Activated naive CD8-positive, alpha-beta T cell treated with anti-CD3 and anti-CD28 coated beads, Interleukin-2, amount 10 ng/mL, durations not matched to agents 7 days and 5 days (primary cell): ENCODE results near the gene U2AF2. TPM values are rescaled to one million over a fixed set of nuclear protein-coding genes. Genes with fewer than 3 reads are reported as not detected.
"Not testable (repeated sequence)": the region's sequence is repeated elsewhere in the genome, so short reads cannot be mapped to it uniquely, and the experiment has no call there.

Experiments used
- ATAC-seq: fragments of 150-1000 bp; cut with Tn5 transposase; one replicate; pipeline ENCODE4 v1.10.0; 2021; ENCODE audit warnings: low read depth, moderate library complexity
- POLR2A ChIA-PET: fragments of 350-600 bp; sonication (Branson Sonifier 250); formaldehyde crosslinking; loops from one replicate; lab custom pipeline; 2021; ENCODE audit warnings: antibody characterized with exemption; lab: Charles Lee
- DNase-seq: peaks from one replicate; pipeline ENCODE4 v3.0.0; 2021
- H3K27ac Mint-ChIP-seq: one replicate; pipeline ENCODE4 v1.8.0; 2022; ENCODE audit warnings: mild to moderate bottlenecking, mixed read lengths
- H3K27me3 Mint-ChIP-seq: one replicate; pipeline ENCODE4 v1.8.0; 2022; ENCODE audit warnings: mild to moderate bottlenecking, moderate library complexity, mixed read lengths
- H3K36me3 Mint-ChIP-seq: one replicate; pipeline ENCODE4 v1.8.0; 2021; ENCODE audit warnings: mild to moderate bottlenecking, mixed read lengths
- H3K4me1 Mint-ChIP-seq: one replicate; pipeline ENCODE4 v1.8.0; 2021; ENCODE audit warnings: mixed read lengths
- H3K4me3 Mint-ChIP-seq: one replicate; pipeline ENCODE4 v1.8.0; 2022; ENCODE audit warnings: mild to moderate bottlenecking, moderate library complexity, mixed read lengths
- H3K9me3 Mint-ChIP-seq: one replicate; pipeline ENCODE4 v1.8.0; 2021; ENCODE audit warnings: mixed read lengths
- total RNA-seq, 2 experiments: library from RNA; stranded (reverse); gene quantifications; one replicate each; pipeline ENCODE4 v1.2.3, GENCODE V29; 2021

The U2AF2 gene
- total RNA-seq, 2 experiments from 2014 or later = 257 to 267 TPM

DNA sequence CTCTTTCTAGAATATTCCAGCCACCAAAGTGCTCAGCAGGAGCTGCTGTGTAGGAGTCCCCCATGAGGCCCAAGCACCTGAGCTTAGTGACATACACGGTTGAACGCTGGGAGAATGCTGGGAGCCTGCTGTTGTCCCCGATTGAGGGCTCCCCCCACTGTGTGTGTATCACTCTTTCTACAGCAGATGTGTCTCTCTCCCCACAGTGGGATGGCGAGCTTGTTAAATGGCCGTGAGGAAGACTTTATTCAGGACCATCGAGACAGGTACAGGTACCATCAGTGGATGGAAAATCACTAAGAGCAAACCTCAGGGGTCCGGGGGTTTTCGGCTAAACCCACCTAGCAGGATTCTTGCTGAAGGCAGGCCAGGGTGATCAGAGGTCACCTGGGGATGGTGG, 42.9 kb downstream of the U2AF2 start:
- DNase-seq = peak; percentile 11
- Mint-ChIP-seq H3K36me3 (peaks cover 4% of the 10 kb centered on the region), H3K27me3 (no peaks in the 10 kb centered on the region), H3K4me3 (no peak overlapping the region), H3K9me3 (no peaks in the 10 kb centered on the region), H3K27ac (no peak overlapping the region), H3K4me1 (no peaks in the 10 kb centered on the region)
- POLR2A ChIA-PET = no interaction called here
- ATAC-seq = no peak

DNA sequence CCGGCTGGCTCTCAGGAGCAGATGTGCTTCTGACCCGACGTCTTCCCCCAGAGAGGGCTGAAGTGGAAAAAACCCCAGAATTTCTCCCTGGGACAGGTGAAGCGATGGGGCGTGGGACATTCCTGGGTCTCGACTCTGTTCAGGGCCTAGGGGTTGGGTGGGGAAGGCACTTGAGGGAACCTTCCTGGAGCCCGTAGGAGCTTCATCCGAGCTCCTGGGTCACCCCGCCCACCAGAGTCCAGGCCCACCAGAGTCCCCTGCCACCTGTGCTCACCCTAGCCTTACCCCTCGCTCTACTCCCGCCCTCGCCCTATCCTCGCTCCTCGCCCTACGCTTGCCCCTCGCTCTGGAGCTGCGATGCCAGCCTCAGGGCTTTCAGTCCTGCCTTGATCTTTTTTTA, 43.4 kb downstream of the U2AF2 start:
- ATAC-seq (no peak), DNase-seq (peak; percentile 25)
- H3K4me3 Mint-ChIP-seq = no peak overlapping the region
- H3K9me3 Mint-ChIP-seq = no peaks in the 10 kb centered on the region
- no peaks in the 10 kb centered on the region for H3K4me1 Mint-ChIP-seq
- H3K27ac Mint-ChIP-seq = no peak overlapping the region
- H3K36me3 Mint-ChIP-seq = peaks cover 4% of the 10 kb centered on the region
- POLR2A ChIA-PET = no interaction called here
- H3K27me3 Mint-ChIP-seq = no peaks in the 10 kb centered on the region

DNA sequence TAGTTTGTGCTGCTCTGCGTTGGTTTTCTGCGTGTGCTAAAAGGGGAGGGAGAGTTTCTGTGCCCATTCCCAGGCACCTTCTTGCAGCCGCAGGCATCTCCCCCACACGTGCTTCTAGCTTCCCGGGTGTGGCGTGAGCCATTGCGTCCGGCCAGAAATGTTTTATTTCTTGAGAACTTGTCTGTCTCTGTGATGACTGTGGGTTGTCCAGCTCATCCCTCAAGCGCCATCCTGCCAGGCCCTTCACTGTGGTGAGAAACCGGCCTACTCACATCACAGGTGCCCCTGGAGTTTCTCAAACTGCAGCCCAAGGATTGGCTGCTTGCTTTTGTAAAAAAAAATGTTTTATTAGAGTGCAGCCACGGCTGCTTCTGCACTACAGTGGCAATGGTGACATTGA, 44.4 kb downstream of the U2AF2 start:
- H3K36me3 Mint-ChIP-seq = peaks cover 4% of the 10 kb centered on the region
- POLR2A ChIA-PET = no interaction called here
- peaks cover 3% of the 10 kb centered on the region for H3K4me1 Mint-ChIP-seq
- no peaks in the 10 kb centered on the region for H3K27me3 Mint-ChIP-seq
- H3K27ac Mint-ChIP-seq = no peak overlapping the region
- ATAC-seq (no peak), DNase-seq (no peak)
- no peak overlapping the region for H3K4me3 Mint-ChIP-seq
- no peaks in the 10 kb centered on the region for H3K9me3 Mint-ChIP-seq

DNA sequence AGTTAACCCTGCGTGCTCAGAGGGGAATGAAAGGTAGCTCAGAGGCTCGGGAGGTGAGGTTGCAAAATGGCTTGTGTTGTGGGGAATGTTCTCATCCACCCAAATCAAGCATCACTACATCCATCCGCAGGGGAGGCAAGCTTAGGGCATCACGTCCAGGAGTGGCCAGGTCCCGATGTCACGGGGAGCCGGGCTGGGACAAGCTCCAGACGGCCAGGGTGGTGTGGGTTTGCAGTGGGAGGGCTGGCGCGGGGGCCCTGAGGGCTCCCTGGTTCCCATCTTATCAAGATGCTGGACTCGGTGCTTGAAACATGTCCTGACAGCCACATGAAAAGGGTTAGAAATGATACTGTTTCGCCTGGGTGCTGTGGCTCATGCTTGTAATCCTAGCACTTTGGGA, 46.0 kb downstream of the U2AF2 start:
- POLR2A ChIA-PET = interaction anchor here (0.6 kb wide), 1 partner anchor 82 kb away, joined by 3 read pairs; no protein-coding TSS in a partner anchor

DNA sequence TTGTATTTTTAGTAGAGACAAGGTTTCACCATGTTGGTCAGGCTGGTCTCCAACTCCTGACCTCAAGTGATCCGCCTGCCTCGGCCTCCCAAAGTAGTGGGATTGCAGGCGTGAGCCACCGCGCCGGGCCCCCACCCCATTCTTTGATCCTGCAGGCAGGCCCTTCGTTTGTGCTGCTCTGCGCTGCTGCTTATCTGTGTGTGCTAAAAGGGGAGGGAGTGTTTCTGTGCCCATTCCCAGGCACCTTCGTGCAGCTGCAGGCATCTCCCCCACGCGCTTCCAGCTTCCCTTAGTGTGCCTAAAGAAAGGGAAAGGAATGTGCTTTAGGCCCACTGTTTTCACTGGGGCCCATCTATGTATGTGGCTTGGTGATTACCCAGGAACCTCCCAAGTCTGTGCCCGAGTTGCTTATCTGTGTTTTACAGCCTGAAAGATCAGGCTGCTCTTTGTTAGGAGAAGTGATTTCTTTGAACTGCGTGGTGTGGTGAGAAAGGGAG, 47.3 kb downstream of the U2AF2 start:
- H3K4me1 Mint-ChIP-seq = peaks cover 3% of the 10 kb centered on the region
- H3K36me3 Mint-ChIP-seq = peaks cover 4% of the 10 kb centered on the region
- H3K27ac Mint-ChIP-seq = no peak overlapping the region
- peak; percentile 17 for DNase-seq
- ATAC-seq = no peak
- H3K27me3 Mint-ChIP-seq = no peaks in the 10 kb centered on the region
- POLR2A ChIA-PET = no interaction called here
- no peak overlapping the region for H3K4me3 Mint-ChIP-seq
- H3K9me3 Mint-ChIP-seq = no peaks in the 10 kb centered on the region

More for the DNA sequence above, 46.0 kb downstream of the U2AF2 start:
- Mint-ChIP-seq H3K9me3 (no peaks in the 10 kb centered on the region), H3K4me1 (peaks cover 3% of the 10 kb centered on the region), H3K27me3 (no peaks in the 10 kb centered on the region), H3K4me3 (no peak overlapping the region), H3K27ac (no peak overlapping the region), H3K36me3 (peaks cover 4% of the 10 kb centered on the region)
- ATAC-seq (no peak), DNase-seq (peak; percentile 23)

DNA sequence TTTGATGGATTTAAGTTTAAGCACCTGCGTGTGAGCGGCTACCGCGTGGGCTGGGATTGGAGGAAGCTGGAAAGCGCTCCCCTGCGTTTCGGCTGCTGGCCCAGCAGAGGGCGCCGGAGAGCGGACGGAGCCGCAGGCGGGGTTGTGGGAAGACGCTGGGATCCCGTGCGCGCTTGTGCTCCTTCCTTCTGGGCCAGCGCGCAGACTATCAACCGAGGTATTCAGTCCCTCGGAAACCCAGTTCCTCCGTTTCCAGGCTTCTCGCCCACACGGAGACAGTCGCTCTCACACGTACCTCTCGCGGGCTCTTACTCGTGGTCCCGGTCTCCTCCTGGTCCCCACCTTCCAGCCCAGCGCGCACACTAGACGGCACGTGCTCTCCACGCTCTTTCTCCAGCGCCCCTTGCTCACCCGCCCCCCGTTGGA, 49.0 kb downstream of the U2AF2 start:
- POLR2A ChIA-PET = no interaction called here
- DNase-seq (peak; percentile 70), ATAC-seq (peak; percentile 33)
- H3K27me3 Mint-ChIP-seq = peaks cover 4% of the 10 kb centered on the region
- H3K4me1 Mint-ChIP-seq = peaks cover 3% of the 10 kb centered on the region
- peaks cover 4% of the 10 kb centered on the region for H3K36me3 Mint-ChIP-seq
- no peaks in the 10 kb centered on the region for H3K9me3 Mint-ChIP-seq
- no peak overlapping the region for H3K4me3 Mint-ChIP-seq
- no peak overlapping the region for H3K27ac Mint-ChIP-seq

DNA sequence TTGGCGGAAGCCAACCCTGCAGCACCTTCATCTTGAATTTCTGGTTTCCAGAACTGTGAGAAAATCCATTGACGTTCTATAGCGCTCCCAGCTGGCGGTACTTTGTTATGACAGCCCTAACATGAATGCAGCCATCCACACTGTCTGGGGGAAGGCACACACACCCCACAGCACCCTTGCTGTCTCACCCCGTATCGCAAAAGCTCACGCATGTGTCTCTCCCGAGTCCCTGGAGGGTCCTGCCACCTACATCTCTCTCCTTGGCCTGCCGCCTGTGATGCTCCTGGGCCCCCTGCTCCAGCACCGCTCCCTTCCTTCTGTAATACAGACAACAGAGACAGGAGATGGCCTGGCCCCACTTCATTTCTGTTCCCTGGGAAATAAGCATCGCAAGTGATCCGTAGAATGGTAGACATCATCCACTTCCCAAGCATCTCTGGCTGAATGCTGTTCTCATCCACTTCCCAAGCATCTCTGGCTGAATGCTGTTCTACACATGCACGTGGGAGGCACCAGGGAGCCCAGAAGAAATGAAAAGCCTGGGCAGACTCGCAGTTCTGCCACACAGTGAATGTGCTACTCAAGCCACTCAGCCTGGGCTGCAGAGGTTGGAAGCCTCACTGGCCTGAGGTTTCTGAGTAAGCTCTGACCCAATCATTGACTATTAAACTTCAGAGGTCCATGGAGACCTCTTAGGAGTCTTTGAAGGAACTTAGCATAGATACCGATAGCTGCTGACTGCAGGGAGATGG, 49.8 kb downstream of the U2AF2 start:
- Mint-ChIP-seq H3K4me3 (no peak overlapping the region), H3K9me3 (no peaks in the 10 kb centered on the region), H3K4me1 (peaks cover 3% of the 10 kb centered on the region), H3K27me3 (peaks cover 8% of the 10 kb centered on the region), H3K36me3 (peaks cover 2% of the 10 kb centered on the region), H3K27ac (no peak overlapping the region)
- DNase-seq (peak; percentile 25), ATAC-seq (no peak)
- POLR2A ChIA-PET = no interaction called here

DNA sequence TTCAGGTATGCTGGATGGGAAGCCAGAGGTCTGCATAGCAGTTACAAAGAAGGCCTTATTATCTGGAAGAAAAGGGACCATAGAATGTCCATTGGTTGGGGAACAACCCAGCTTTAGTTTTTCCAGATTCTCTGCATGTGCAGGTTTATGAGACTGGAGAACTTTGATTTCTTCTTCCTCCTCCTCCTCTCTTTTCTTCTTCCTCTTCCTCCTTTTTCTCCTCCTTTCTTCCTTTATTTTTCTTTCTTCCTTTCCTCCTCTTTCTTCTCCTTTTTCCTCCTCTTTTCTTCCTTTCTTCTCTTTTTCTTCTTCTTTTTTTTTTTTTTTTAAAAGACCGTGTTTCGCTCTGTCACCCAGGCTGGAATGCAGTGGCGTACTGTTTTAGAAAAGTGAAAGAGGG, 51.1 kb downstream of the U2AF2 start:
- Mint-ChIP-seq H3K4me3 (no peak overlapping the region), H3K27me3 (peaks cover 8% of the 10 kb centered on the region), H3K4me1 (peaks cover 3% of the 10 kb centered on the region), H3K27ac (no peak overlapping the region), H3K9me3 (no peaks in the 10 kb centered on the region), H3K36me3 (no peaks in the 10 kb centered on the region)
- POLR2A ChIA-PET = interaction anchor here (0.6 kb wide), 1 partner anchor 552 kb away, joined by 6 read pairs; no protein-coding TSS in a partner anchor
- no peak for ATAC-seq
- no peak for DNase-seq

DNA sequence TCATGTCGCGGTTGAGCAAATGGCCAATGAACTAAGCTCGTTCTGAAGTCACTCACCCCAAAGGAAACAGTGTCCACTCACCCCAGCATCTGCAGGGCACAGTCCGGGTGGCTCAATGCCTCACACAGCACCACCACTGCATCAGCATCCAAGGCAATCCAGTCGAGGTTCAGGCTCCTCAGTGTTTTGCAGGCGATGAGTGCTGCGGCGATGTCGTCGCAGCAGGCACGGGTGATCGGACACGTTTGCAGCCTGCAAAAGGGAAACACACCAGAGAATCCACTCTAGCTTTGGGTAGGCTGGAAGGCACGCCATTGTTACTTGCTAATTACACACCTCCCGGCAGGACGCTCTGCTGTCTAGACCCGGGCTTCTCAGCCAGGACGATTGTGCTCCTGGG, 56.9 kb downstream of the U2AF2 start:
- H3K27ac Mint-ChIP-seq = no peak overlapping the region
- DNase-seq (no peak), ATAC-seq (no peak)
- H3K4me1 Mint-ChIP-seq = no peaks in the 10 kb centered on the region
- H3K36me3 Mint-ChIP-seq = no peaks in the 10 kb centered on the region
- POLR2A ChIA-PET = no interaction called here
- peaks cover 10% of the 10 kb centered on the region for H3K27me3 Mint-ChIP-seq
- H3K9me3 Mint-ChIP-seq = peaks cover 5% of the 10 kb centered on the region
- H3K4me3 Mint-ChIP-seq = no peak overlapping the region

DNA sequence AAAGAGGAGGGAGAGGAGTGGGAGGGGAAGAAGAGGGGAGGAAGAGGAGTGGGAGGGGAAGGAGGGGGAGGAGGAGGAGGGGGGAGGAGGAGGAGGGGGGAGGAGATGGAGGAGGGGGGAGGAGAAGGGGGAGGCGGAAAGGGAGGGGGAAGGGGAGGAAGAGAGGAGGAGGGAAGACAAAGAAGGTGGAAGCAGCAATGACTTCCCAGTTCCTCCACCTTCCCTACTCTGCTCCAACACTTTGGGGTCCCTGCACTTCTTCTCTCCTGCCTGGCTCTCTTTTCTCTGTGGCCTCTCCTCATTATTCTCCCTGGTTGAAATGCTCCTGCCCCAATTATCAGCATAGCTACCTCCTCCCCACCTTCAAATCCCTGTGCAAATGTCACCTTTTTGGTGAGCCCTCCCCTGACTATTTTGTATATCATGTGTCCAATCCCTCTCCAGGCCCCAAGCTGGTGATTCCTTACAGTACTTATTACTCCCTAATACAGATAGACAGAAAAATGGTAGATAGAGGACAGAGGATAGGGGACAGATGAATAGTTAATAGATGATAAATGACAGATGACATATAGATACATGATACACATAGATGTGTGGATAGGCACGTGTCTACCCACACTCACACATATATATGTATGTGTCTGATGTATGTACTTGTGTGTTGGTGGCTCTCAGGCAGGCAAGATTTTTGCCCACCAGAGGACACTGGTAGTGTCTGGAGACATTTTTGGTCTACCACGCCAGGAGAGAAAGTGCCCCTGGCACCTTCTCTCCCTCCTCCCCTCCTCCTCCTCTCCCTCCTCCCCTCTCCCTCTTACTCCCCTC, 58.2 kb downstream of the U2AF2 start:
- H3K4me1 Mint-ChIP-seq = no peaks in the 10 kb centered on the region
- DNase-seq (no peak), ATAC-seq (no peak)
- peaks cover 10% of the 10 kb centered on the region for H3K27me3 Mint-ChIP-seq
- H3K27ac Mint-ChIP-seq = peak overlapping the region; percentile 0
- POLR2A ChIA-PET = no interaction called here
- peaks cover 5% of the 10 kb centered on the region for H3K9me3 Mint-ChIP-seq
- H3K36me3 Mint-ChIP-seq = no peaks in the 10 kb centered on the region
- no peak overlapping the region for H3K4me3 Mint-ChIP-seq

DNA sequence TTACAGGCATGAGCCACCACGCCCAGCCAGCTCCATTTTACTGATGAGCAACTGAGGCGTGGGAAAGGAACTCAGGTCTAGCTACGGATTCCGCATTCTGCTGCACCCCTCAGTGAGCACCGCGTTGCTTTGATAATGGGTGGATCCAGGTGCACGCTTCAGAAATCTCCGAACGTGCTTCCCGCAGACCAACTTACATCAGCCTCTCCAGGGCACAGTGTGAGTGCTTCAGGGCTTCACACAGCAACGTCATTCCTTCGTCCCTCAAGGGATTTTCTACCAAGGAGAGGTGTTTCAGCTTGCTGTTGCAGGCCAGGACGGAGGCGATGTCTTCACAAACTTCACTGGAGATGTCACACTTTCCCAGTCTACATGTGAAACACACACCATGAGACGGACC, 61.7 kb downstream of the U2AF2 start:
- peaks cover 8% of the 10 kb centered on the region for H3K9me3 Mint-ChIP-seq
- POLR2A ChIA-PET = no interaction called here
- ATAC-seq (no peak), DNase-seq (no peak)
- H3K4me3 Mint-ChIP-seq = no peak overlapping the region
- peaks cover 14% of the 10 kb centered on the region for H3K27me3 Mint-ChIP-seq
- no peaks in the 10 kb centered on the region for H3K36me3 Mint-ChIP-seq
- no peak overlapping the region for H3K27ac Mint-ChIP-seq
- no peaks in the 10 kb centered on the region for H3K4me1 Mint-ChIP-seq

DNA sequence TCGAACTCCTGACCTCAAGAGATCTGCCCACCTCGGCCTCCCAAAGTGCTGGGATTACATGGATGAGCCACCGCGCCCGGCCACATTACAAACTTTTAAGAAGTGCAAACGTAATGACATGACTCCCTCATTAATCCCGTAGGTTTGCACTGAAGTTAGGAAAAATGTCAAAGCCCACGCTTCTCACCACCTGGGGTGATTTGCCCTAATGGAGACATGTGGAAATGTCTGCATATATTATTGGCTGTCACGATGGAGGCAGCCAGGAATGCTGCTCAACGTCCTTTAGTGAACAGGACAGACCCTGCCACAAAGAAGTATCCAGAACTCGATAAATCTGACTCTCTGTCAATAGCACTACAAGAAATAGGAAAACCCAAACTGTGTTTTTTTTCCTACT, 62.4 kb downstream of the U2AF2 start:
- Mint-ChIP-seq H3K4me1 (no peaks in the 10 kb centered on the region), H3K27me3 (peaks cover 15% of the 10 kb centered on the region)

DNA sequence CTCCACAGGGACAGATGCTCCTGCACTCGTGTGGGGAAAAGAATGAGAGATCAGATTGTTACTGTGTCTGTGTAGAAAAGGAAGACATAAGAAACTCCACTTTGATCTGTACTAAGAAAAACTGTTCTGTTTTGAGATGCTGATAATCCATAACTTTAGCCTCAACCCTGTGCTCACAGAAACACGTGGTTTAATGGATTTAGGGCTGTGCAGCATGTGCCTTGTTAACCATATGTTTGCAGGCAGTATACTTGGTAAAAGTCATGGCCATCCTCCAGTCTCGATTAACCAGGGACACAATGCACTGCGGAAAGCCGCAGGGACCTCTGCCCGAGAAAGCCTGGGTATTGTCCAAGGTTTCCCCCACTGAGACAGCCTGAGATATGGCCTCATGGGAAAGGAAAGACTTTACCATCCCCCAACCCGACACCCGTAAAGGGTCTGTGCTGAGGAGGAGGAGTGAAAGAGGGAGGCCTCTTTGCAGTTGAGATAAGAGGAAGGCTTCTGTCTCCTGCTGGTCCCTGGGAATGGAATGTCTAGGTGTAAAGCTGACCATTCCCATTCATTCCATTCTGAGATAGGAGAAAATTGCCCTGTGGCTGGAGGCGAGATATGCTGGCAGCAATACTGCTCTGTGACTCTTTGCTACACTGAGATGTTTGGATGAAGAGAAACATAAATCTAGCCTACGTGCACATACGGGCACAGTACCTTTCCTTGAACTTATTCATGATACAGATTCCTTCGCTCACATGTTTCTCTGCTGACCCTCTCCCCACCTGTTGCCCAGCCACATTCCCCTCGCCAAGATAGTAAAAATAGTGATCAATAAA, 63.3 kb downstream of the U2AF2 start:
- H3K36me3 Mint-ChIP-seq, POLR2A ChIA-PET, DNase-seq, H3K4me1 Mint-ChIP-seq, ATAC-seq, H3K4me3 Mint-ChIP-seq, H3K27ac Mint-ChIP-seq: not testable (repeated sequence)
- Mint-ChIP-seq H3K9me3 (peaks cover 15% of the 10 kb centered on the region), H3K27me3 (peaks cover 14% of the 10 kb centered on the region)

More for the DNA sequence above, 62.4 kb downstream of the U2AF2 start:
- ATAC-seq (no peak), DNase-seq (no peak)
- Mint-ChIP-seq H3K36me3 (no peaks in the 10 kb centered on the region), H3K9me3 (peaks cover 13% of the 10 kb centered on the region), H3K4me3 (no peak overlapping the region), H3K27ac (no peak overlapping the region)
- POLR2A ChIA-PET = no interaction called here
